Activated CD8-positive, alpha-beta memory T cell treated with anti-CD3 and anti-CD28 coated beads for 1 hour (primary cell): ENCODE measurements around the gene UQCC2.

Experiments
- DNase-seq, 2 donors: peaks; one replicate each; pipeline ENCODE4 v3.0.0-alpha.2; 2020; ENCODE audit warnings: low read depth in 1 of 2; ENCODE audit errors: extremely low read depth in 1 of 2

Gene UQCC2

DNA sequence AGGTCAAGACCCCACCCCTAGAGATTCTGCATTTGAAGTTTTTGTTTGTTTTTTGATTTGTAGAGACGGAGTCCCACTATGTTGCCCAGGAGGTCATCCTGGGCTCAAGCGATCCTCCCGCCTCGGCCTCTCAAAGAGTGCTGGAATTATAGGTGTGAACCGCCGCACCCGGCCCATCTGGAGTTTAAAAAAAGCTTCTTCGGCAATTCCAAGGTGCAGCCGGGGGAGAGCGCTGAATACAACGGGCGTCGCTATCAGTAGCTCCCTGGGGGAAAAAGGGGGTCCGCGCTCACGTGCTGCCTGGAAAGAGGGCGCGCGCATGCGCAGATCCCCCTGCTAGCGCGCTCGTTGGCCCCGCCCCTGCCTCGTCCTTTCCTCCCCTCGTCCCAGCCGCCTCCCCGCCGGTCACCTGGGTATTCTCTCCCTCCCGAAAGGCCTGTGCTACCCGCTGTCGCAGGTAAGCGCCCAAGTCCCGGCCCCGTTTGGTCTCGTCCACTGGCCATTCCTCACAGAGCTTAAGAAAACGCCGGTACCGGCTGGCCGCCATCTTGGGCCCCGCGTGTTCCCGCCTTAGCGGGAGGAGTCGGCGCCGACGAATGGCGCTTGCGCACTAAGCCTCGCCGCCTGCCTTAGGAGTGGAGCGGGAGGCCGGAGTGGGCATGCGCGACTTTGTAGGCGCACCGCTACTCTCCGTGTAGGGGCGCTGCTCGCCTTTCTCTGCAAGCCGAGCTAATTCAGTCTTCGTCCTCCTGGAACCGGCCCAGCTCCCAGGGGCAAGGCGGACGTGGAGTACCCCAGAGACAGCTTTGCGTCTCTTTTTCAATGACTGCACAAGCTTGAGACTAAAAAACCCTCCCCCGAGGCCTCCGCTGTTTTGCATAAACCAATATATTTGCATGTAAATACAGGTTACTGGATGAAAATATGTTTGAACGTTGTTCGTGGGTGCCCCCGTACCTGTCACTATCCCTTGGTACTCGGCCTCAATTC lies at the start of gene UQCC2:
TSS of gene UQCC2 (minus strand) at position 561 of the 990 bp plus-strand sequence. CDS start at position 547, 14 bp downstream.
- peak; percentile 94 to 96 for DNase-seq

DNA sequence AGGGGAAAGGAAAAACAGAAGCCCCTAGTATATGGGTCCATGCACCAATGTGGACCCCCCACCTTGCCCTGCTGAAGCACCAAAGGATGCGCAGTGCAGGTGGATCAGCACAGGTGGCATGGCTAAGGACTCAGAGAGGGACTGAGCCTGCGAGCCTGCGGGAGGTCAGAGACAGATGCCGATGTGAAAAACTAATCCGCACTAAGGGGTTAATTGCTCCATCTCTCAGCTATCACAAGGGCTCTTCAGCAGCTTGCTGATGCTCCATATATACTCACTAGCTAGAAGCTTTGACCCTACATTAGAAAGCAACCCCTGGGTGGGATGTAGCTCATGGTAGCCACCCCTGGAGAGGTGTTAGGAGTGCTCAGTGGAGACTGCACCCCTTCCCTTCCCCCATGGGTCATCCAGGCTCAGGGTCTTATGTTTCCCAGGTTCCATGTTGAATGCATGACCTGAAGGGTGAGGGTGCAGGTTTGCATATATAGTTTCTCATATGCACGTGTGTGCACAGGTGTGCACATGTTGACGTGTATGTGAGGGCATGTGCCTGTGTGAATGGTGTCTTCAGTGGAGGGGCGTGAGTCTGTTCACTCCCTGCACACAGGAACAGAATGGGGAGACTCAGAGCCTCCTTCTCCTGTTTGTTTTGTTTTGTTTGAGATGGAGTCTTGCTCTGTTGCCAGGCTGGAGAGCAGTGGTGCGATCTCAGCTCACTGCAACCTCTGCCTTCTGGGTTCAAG lies 48.6 kb upstream of the UQCC2 start:
- DNase-seq = no peak

DNA sequence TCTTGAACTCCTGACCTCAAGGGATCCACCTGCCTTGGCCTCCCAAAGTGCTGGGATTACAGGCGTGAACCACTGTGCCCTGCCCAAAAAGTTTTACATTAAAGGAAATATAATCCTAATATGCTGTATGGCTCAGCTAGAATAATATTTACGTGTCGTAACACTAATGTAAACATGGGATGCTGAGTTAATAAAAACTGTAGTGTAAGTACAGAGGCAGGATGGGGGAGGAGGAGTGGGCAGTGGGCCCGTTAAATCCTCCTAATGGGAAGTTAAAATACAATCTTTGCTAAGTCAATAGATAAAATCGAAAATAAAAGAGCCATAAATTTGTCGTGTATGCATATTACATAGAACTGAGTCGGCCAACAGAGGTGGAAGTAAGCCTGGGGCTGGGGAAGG lies 47.3 kb upstream of the UQCC2 start:
- DNase-seq = no peak

DNA sequence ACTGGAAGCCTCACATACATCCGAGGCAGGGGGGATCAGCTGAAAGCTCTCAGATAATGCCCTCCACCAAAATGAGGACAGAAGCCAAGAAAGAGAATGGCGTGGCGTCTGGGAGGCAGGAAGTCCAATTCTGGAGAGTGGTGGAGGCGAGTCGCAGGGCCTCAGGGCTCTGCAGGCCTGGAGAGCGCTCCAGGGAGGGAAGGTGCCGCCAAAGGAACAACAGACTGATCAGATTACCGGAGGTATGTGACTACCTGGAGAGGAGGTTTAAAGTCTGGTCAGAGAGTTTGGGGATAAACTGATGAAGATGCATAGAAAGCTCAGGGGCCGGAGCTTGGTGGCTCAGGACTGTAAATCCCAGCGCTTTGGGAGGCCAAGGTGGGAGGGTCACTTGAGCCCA lies 46.4 kb upstream of the UQCC2 start:
- DNase-seq = no peak

DNA sequence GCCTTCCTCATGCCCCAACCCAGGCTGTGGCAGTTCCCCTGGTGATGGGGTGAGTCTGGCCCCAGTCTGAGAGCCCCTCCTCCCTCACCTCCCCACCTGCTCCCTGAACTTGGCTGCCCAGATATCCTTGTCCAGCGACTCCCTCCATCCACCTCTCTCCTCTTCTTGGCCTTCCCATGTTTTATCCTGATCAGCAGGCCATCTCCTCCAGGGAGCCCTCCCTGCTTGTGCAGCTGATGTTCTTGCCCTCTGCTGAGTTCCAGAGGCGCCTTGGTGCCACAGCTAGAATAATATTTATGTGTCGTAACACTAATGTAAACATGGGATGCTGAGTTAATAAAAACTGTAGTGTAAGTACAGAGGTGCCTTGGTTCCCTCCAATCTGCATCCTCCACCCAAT lies 45.6 kb upstream of the UQCC2 start:
- no peak for DNase-seq

DNA sequence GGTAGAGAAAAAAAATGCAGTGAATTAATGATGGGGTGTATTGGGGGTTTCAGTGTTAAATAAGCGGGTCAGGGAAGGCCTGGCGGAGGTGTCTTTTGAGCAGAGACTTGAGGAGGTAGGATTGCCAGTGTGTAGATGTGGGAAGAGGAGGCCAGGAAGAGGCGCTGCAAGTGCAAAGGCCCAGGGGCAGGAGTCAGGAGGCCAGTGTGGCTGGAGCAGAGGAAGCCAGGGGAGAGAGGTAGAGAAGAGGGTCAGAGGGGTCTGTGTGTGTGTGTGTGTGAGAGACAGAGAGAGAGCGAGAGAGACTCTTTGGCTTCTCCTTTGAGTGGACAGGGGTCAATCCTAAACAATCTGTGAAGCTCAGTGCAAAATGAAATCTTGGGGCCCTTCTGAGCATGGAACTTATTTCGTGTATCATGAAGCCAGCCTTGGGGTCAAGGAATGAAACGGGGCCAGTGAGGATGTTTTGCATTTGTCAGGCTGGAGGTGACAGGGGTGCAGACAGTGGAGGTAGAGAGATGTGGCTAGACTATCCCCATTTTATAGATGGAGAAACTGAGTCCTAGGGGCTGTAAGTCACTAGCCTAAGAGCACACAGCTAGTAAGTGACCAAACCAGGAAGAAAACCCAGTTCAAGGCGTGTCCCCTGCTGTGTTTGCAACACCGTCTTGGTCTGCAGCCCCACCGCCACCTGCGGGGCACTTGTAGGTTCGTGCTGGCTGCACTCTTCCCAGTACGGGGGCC lies 44.9 kb upstream of the UQCC2 start:
- no peak for DNase-seq

DNA sequence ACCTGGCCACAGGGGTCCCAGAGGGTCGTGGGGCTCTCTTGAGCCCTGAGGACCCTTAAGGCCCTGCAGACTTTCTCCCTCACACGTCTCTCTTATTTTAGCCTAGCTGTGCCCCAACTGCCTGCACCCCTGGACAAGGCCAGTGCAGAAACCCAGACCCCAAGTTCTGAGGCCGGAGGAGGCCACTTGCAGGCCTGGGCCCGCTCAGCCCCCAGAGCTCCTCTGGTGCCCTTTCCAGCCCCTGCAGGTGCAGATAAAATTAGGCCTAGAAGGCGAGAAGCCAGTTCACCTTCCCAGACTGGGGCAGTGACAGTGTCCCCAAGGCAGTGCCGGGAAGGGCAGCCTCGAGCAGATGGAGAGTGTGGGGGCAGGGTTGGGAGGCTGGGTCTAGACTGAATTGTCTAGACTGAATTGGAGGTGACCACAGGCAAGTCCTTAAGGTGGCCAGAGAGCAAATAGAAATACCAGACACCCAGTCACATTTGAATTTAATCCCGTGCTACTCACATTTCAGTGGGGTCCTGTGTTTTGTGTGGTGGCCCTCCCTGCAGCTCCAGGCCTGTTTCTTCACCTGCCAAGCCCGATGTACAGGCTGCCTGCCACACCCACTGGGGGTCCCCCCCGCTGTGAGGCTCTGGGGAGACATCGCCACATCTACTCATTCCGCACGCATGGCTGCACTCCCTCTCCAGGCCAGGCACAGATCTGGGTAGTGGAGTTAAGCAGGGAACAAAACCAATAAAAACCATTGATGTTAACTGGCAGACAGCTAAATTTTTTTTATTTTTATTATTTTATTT lies 43.8 kb upstream of the UQCC2 start:
- DNase-seq = no peak

DNA sequence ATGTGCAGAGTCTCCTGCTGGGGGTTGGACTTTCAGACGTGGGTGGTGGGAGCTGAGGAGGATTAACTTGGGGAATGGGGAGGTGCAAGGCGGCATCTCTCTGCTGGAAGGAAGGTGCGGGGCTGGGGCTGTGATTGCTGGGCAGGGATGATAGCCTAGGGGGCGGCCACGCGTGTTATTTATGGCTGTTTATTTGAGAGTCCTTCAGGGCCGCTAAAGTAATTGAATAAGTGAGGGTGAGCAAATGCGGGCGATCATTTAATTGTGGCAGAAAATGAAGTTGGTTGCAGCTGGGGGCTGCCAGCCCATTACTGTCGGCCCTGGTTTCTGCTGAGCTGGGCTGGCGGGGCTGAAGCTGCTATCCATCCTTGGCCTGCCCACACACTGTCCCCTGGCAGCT lies 42.7 kb upstream of the UQCC2 start:
- DNase-seq = no peak

DNA sequence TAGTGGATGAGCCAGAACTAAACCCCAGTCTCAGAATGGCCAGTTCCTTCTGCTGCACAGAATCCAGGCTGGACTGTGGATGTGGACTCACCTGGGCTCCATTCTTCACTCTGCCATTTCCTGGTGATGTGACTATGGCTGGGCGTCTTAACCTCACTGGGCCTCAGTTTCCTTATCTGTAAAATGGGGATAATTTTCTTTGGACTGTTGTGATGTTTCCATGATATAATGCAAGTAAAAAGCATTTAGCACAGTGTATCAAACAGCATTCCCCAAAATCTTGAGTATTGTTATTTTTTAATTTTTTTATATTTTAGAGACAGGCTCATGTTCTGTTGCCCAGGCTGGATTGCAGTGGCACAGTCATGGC lies 41.1 kb upstream of the UQCC2 start:
- no peak for DNase-seq

DNA sequence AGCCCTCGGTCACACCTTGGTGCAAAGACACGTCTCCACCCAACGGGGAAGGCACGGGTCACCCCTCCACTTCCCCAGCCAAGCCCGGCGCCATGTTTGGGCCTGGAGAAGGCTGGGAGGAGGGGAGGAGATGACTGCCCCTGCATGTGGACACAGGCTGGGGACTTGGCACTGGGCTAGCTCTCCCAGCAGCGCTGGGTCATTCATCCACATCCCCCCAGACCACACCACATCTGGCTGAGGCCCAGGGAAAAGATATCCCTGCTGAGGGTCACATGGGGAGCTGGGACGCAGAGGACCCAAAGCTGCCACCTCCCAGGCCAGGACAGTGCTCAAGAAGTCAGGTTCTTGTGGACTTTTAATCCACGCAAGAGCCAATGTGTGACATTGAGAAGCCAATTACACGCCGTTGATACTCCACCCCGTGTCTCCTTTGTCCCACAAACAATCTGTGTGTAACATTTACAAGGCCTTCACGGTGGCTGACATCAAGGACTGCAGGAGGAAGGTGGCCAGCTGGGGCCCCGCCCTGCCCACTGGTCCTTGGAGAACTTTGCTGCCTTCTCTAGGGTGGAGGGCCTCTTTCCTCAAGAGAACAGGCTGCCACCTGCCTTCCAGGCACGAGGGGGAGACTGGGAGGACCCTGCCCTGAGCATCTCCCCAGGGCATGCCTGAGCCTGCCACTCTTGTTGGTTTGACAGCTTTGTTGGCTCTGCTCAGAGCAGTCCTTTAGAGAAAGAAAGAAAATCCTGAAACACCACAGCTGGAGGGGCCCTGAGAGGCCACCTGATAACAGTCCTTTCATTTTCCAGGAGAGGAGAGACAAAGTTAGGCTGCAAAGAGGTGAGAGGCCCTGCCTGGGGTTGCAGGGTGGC lies 40.5 kb upstream of the UQCC2 start:
- no peak for DNase-seq

DNA sequence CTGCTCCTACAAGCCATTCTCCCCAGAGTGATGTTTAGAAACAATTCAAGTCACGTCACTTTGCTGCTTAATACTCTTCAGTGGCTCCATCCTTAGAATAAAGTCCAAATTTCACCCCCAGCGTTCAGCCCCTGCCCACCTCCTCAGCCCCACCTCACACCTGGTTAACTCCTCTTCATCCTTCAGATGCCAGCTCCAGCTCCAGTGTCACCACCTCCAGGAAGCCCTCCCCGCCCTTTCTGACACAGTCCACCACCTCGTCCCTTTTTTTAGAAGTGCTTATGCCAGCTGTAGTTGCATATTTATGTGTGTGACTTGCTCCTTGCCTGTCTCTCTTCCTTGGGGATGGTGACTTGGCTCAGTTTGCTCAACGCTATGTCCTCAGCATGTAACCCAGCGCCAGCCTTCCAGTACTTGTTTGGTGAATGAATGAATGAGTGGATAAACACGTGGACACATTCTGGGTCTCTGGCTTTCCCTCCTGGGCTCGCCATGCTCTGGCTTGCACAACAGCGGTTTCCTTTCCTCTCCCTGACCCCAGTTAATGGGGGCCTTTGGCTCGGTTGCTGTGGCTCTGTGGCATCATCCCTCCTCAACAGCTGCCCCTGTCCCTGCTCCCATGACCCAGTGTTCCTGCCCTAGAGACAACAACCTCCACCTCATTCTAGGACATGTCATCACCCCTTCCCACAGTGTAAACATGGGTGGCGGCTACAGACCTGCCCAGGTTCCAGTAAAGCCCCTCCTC lies 38.9 kb upstream of the UQCC2 start:
- no peak for DNase-seq

DNA sequence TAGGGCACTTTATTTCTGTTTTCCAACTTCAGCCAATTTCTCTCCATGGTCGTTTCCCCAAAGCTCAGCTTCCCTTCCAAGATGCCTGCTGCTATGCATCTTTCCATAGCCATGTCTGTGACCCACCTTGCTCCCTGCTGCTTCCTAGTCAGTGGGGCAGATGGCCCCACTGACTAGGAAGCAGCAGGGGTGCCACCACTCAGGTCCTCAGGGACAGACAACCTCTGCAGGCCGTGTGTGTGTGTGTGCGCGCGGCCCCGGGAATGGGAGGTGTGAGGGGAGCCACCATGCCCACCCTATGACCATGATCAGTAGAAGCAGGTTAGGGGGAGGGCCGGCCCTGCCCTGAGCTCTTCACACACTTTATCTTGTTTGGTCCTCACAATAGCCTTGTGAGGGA lies 37.9 kb upstream of the UQCC2 start:
- no peak for DNase-seq

DNA sequence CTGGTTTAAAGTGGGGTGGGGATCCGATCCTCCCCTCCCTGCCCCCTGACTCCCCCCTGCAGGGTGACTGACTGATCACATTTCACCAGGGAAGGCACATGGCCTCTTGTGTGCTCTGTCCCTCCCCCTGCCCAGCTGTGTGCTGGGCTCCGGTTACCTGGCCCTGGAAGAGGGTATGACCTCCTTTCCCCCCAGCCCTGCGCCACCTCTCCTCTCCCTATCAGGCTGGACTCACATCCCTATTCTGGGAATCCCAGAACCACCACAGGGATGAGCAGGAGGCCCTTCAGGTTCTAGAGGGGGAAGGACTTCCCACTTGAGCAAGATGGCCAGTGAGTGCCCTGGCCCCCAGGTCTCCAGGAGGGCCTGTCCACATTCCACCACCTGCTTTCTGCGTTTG lies 37.3 kb upstream of the UQCC2 start:
- no peak for DNase-seq

DNA sequence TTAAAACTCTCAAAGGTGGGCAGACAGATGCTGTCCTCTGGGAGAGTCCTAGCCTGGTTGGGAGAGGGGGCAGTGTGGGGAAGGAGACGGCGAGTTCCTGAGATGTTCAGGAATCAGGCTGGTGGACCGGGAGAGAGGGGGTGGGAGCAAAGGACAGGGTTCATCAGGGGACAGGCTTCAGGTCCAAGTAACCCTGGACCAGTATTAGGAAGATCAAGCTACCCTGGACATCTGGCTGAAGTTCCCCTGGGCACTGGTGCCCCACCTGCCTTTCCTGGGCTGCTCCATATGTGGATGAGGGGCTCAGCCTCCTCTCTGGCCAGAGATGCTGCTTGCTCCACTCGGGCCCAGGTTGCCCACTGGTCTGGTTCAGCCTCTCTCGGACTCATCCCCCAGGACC lies 36.3 kb upstream of the UQCC2 start:
- no peak for DNase-seq

DNA sequence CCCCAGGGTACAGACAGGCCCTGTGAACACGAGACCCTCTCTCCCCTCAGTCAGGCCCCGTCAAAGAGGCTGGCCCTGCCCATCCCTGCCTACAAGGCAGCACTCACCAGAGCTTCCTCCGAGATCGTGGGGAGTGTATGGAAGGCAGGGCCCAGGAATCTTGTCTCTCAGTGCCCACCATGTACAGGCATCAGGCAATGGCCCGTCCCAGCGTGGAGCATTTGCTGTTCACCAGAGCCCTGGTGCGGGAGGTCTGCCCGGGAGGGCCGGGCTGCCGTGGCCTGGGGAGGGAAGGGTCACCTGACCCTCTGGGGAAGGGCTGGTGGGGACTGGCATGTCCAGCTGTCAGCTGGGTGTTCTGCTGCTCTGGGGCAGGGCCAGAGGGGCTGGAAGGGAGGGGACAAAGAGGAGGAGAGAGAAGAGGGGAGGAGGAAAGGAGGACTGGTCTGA lies 35.2 kb upstream of the UQCC2 start, which contains the start of gene IP6K3:
TSS of gene IP6K3 (minus strand) at position 255 of the 450 bp plus-strand sequence. CDS start 11,429 bp downstream, outside the sequence.
- DNase-seq = no peak

DNA sequence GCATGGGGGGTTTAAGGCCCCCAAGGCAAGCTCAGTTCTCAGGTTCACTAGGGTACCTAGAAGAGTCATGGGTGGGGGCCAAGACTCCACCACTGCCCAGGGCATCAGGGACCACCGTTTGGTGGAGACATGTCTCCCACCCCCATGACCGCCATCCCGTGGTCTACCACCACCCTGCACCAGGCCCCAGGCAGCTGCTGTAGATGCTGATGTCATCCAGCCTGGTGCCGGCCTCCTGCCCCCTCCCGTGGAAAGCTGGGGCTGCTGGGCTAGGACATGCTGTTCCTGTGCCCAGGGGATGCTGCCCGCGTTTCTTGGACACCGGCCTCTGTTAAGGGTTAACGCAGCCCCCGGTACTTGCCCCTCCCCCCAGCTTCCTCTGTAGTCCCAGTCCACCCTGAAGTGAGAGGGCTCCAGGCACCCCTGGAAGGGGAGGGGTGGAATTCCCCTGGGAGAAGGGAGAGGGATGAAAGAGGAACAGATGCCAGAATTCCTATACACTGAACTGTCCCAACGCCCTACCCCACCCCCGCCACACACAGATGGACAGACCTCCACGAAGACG lies 34.6 kb upstream of the UQCC2 start:
- DNase-seq = no peak

DNA sequence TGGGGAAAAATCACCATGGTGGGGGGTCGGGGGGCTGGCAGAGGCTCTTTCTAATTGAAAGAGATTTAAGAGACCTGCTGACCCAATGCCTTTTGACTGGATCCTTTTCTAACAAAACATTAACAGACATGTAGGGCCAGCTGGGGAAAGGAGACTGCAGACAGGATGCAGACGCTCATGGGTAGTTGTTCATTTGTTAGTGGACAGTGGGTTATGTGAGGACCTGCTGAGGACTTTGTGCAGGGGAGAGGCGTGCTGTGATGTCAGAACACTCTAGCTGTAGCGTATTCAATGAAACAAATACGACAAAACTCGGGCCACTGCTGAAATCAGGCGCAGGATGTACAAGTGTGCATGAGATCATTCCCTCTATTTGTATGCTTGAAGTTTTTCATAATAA lies 34.0 kb upstream of the UQCC2 start:
- DNase-seq = no peak

DNA sequence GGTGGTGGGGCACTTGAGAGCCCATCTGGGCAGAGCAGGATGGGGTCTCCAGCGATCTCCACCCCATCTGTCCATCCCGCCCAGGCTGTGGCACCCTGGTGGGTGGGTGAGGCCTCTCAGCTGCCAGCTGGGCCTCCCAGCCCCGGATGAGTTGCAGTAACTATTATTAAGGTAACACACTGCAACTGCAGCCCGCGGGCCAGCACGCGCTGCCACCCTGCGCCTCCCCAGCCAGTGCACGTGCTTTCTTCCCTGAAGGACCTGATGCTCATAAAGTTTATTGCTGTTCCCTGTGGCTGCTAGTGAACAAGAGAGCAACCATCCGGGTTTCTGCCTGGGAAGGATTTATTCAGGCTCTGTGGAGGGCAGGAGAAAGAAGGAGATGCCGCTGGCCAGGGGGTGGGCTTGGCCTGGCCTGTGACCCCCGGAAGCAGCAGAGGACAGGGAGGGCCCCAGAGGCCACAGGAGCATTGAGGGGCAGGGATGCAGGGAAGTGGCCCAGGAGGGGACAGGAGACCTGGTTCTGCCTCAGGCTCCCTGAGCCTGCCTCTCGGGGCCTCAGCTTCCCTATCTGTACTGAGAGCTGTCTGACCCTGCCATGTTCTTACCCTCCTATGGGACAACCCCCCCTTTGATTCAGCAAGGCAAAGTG lies 33.5 kb upstream of the UQCC2 start:
- no peak for DNase-seq
